D341Med (cell line): ENCODE data around the gene EVX2.

Source experiments
- DNase-seq: peaks from one replicate; pipeline ENCODE4 v3.0.0; 2012; ENCODE audit warnings: low spot score

Gene EVX2

DNA sequence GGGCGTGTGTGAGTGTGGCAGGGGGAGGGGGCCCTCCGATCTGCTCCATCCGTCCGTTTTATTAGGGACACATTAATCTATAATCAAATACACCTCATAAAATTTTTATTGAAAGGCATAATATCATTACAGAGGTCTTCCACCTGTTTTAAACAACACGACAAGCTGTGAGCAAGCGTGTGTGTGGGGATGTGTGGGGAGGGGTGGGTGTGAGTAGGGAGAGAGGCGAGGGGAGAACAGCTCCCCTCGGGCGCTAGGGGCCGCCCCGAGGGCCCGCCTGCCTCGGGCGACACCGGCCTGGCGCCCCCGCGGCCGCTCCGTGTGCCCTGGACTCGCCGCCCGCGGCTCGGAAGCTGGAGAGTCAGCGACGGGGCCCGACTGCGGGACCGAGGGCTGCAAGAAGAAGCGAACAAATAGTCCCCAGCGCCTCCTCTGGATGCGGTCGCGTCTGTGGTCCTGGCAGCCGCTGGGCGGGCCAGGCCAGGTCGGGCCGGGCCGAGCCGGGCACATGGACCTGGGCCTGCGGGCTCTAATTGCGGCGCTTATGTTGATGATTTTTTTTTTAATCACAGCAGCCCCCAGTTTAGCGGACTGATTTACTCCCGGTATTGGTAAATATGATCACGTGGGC lies 38.4 kb upstream of the EVX2 start:
- no peak for DNase-seq

- DNase-seq = no peak
Observed at GRCh38 chr2:176121190-176122051, 37.7 kb upstream of the EVX2 start.

DNA sequence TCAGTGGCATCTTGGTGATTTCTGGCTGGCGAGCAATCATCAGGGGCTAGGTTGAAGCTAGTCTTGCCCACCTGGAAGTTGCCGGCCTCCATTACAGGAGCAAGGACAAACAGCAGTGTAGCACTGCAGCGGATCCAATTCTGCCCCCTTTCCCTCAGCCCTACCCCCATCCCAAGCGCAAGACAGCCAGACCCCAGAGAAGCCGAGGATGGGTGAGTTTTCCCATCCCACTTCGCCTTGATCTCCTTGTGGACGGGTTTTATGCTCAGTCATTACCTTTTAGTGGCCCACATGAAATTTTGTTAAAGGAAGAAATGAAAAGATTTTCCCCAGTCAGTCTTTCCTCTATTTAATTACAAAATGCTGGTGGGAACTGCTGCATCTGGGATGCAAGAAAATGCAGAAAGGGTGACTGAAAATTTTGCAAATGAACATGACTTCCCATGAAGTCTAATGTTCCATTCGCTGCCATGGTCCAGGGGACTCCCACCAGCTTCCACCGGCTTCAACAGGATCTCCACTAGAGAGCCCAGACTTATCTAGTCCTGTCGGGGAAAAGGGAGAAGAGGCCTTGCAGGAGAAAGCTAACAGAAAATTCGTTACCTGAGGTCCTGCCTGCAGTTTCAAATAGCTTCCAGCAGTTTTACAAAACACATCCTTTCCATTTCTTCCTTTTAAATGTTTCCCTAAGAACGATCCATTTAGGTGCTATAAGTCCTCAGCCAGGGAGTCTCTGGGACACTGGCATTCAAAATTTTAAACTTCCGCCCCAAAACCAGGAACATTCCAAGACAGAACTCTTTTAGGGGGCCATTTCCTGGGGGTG lies 36.8 kb upstream of the EVX2 start:
- DNase-seq = no peak

GRCh38 chr2:176118601-176119339 lies 35.0 kb upstream of the EVX2 start:
- no peak for DNase-seq

DNA sequence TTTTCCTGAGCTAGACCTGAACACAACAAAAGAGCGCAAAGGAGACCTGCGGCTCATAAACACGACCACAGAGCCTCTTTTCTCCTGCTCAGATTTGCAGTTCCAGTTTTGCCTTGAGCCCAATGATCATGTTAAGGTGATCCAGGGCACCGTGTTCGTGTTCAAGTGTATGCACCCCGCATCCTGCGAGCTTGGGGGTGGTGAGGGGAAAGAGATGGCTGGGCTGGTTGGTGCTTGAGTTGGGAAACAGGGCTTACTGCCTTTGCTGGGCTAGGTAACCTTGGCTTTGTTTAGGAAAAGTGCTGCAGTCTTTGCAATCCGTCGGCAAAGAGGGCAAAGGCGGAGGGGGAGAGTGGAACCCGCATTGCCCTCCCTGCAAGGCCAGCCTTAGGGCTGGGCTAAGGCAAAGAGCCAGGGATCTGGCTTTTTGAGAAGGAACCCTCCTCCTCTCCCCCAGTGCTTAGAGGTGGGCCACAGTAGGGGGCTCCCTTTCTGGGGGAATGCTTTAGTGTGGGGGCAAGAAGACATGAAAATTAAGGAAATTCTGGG lies 34.1 kb upstream of the EVX2 start:
- DNase-seq = no peak

DNA sequence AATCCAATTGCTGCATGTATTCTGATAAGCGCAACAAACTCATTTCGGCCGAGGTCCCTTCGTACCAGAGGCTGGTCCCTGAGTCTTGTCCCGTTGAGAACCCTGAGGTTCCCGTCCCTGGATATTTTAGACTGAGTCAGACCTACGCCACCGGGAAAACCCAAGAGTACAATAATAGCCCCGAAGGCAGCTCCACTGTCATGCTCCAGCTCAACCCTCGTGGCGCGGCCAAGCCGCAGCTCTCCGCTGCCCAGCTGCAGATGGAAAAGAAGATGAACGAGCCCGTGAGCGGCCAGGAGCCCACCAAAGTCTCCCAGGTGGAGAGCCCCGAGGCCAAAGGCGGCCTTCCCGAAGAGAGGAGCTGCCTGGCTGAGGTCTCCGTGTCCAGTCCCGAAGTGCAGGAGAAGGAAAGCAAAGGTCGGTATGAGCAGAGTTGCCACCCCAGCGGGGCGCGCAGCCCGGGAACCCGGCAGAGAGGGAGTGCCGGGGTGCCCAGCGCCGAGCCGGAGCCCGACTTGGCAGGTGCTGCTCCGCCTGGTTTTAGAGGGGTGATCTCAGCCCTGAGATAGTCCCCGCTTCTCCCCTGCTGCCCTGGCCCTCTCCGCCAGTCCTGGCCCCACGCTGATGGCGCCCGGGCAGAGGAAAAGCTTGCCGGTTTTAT lies 33.5 kb upstream of the EVX2 start:
- no peak for DNase-seq

GRCh38 chr2:176115883-176116813 lies 32.4 kb upstream of the EVX2 start, which contains the start of gene HOXD10:
Gene HOXD10, plus strand, starts transcription at chr2:176116778. Its CDS starts 56 bp downstream, at chr2:176116834.
- DNase-seq = no peak

- DNase-seq = no peak
Observed at GRCh38 chr2:176114930-176115625, 31.3 kb upstream of the EVX2 start.

GRCh38 chr2:176114120-176114929 lies 30.6 kb upstream of the EVX2 start:
- DNase-seq = no peak

- no peak for DNase-seq
Observed at GRCh38 chr2:176112375-176113302, 28.9 kb upstream of the EVX2 start.

DNA sequence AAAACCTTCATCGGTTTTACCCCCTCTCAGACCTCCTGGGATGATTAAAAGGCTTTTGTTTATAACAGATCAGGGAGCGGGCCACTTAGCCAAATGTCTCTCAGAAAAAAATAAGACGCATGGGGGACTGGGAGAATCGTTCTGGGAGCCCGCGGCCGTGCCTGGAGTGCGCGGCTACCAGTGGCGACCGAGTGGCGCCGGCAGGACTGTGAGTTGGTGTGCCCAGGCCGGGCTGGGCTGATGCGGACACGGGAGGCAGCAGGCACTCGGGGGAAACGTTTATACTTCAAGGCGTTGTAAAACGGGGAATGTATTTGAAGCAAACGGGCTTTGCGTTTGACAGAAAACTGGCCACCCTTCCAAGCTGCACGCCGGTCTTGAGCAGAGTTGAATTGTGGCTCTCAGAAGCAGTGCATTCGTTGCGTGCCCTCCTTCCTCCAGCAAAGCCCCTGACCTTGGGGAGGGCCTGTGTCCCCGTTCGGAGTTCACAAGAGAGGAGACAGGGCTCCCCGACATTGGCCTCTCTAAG lies 28.1 kb upstream of the EVX2 start:
- DNase-seq = no peak

DNA sequence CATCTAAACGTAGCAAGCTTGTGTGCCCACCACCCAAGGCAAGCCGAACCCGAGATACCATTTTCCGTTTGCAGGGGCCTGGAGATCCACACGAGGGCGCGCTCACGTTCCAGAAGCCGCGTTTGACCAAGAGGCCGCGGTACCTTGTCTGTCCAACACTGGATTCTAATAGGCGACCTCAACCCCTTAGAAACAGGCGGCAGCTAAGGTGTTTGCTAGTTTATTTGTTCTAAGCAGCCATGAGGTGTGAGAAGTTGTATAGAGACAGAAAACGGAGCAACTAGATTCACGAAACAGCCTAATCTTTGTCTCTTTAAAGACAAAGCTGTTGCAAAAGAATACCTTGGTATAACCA lies 27.5 kb upstream of the EVX2 start:
- peak; percentile 69 for DNase-seq

DNA sequence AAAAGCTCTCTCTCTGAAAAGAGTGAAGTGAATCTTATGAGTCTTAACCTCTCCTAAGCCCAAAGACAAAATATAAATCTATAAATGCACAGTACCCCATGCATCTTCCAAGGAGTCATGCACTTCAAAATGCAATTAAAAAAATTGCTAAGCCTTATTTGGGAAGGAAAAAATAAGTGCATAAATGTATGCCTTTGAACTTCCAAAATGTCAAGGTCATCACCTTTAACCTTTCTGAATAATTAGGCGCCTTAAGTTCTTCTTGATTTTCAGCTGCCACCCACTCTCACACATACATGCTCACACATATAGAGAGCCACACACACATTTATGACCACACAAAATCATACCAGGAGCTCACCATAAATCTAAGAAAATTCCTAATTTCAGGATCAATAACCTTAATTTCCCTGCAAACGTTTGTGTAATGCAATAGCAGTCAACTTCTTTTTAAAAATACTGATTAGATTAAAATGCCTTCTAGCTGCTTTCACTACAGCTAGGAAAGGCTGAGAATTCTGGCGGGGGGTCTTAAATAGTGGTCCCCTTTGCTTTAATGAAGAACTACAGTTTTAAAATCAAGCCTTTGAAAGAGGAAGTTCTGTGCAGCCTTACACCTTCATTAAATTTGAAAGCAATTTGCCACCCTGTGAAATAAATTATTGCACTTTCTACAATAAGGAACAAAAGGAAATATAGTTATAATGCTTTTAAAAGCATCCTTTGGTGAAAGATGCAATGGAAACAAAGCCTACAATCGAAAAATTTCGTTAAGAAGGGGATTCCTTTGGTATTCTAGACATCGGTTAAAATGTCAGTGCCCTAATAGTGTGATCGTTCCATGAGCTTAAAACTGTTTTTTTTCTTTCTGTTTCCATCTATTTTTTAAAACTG lies 26.9 kb upstream of the EVX2 start:
- DNase-seq = no peak

DNA sequence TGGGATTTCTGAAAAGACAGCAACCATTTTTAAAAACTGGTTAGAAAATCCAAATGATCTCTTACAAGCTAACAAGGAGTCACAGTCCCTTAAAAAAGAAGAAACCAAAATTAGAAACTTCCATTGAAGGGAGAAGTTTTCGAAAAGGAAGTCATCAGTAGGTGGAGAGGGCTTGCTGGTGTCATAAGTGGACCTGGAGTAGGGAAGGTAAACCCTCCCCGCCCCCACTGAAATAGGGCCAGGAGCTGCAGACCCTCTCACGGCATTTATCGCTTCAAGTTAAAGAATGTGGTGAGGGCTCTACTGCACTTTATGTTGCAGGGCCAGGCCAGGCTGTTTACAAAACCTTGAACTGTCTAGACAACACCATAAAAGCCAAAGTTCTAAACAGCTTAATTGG lies 26.2 kb upstream of the EVX2 start:
- DNase-seq = no peak

GRCh38 chr2:176109192-176109901 lies 25.6 kb upstream of the EVX2 start:
- DNase-seq = no peak
